HK-2 (cell line): Measurements from ENCODE around the gene ADM2.
"Not testable (repeated sequence)": the region's sequence is repeated elsewhere in the genome, so short reads cannot be mapped to it uniquely, and the experiment has no call there.

Source experiments
- DNase-seq: peaks from one replicate; pipeline ENCODE4 v3.0.0-alpha.2; 2018; ENCODE audit not compliant: unreplicated experiment

Gene ADM2

GRCh38 chr22:50481440-50482106 lies at the start of gene ADM2:
TSS of gene ADM2 (plus strand) at chr22:50481543. CDS start at chr22:50481848, 305 bp downstream.
- no peak for DNase-seq

- DNase-seq: no peak
Observed at GRCh38 chr22:50432131-50432876, 49.0 kb upstream of the ADM2 start.

GRCh38 chr22:50432877-50433510 lies 48.3 kb upstream of the ADM2 start:
- DNase-seq: not testable (repeated sequence)

- DNase-seq: no peak
Observed at GRCh38 chr22:50434849-50435248, 46.5 kb upstream of the ADM2 start.

GRCh38 chr22:50435291-50436014 lies 45.9 kb upstream of the ADM2 start:
- no peak for DNase-seq

GRCh38 chr22:50436015-50436830 lies 45.1 kb upstream of the ADM2 start:
- DNase-seq: no peak

GRCh38 chr22:50436841-50437341 lies 44.5 kb upstream of the ADM2 start:
- DNase-seq: no peak

- DNase-seq: no peak
Observed at GRCh38 chr22:50437511-50438304, 43.6 kb upstream of the ADM2 start.

GRCh38 chr22:50438305-50439275 lies 42.8 kb upstream of the ADM2 start:
- DNase-seq: no peak

GRCh38 chr22:50439314-50439870 lies 42.0 kb upstream of the ADM2 start:
- no peak for DNase-seq

GRCh38 chr22:50439871-50440331 lies 41.4 kb upstream of the ADM2 start:
- no peak for DNase-seq

- DNase-seq: no peak
Observed at GRCh38 chr22:50440544-50441249, 40.6 kb upstream of the ADM2 start.

GRCh38 chr22:50441428-50441993 lies 39.8 kb upstream of the ADM2 start:
- DNase-seq: no peak

- no peak for DNase-seq
Observed at GRCh38 chr22:50443197-50443596, 38.1 kb upstream of the ADM2 start.

GRCh38 chr22:50443801-50444625 lies 37.3 kb upstream of the ADM2 start:
- no peak for DNase-seq

GRCh38 chr22:50444663-50445062 lies 36.7 kb upstream of the ADM2 start:
- no peak for DNase-seq
